ENCODE measurements around the gene OSBPL6.
A peak's percentile ranks its signal among the peaks of the same experiment; 100 is the strongest.

OSBPL6 gene

GRCh38 chr2:178450774-178451525, 256.6 kb downstream of the OSBPL6 start, which contains the start of the genes PJVK and PRKRA:
PJVK (plus strand) TSS chr2:178451378; CDS start chr2:178453410, 2,032 bp downstream.
PRKRA (minus strand) TSS chr2:178451175; CDS start chr2:178451030, 145 bp downstream.
- peak; percentile 89 for ATAC-seq
- H3K27me3 Mint-ChIP-seq, result no peaks in the 10 kb centered on the region
- peak within 1 kb of the TSS; percentile 96 for H3K4me3 Mint-ChIP-seq
- DNase-seq, result peak; percentile 94 to 96
- peaks cover 24% of the 10 kb centered on the region for H3K4me1 Mint-ChIP-seq
- H3K27ac Mint-ChIP-seq, result peak within 1 kb of the TSS; percentile 99
- no peaks in the 10 kb centered on the region for H3K9me3 Mint-ChIP-seq

- no peak for ATAC-seq
- peak overlapping the region; percentile 96 for H3K4me3 Mint-ChIP-seq
These were observed 258.0 kb downstream of the OSBPL6 start for GRCh38 chr2:178452334-178452733.

More at GRCh38 chr2:178452334-178452733, 258.0 kb downstream of the OSBPL6 start:
- H3K9me3 Mint-ChIP-seq, result no peaks in the 10 kb centered on the region
- peaks cover 24% of the 10 kb centered on the region for H3K4me1 Mint-ChIP-seq
- H3K27me3 Mint-ChIP-seq, result no peaks in the 10 kb centered on the region
- no peak for DNase-seq
- peak overlapping the region in 1 of 2 donors; percentile 76 for H3K27ac Mint-ChIP-seq
